Kidney (tissue), 14 donors: ENCODE data around the gene PATL2. TPM values are rescaled to one million over a fixed set of nuclear protein-coding genes. Genes with fewer than 3 reads are reported as not detected.

Experiments used
- DNase-seq, 5 donors: peaks; one replicate each; pipeline ENCODE4 v3.0.0-alpha.2; 2013 to 2020
- FAIRE-seq: peaks from 2 replicates; lab custom pipeline; 2012; peaks lifted over from hg19 to GRCh38; lab: Jason Lieb, UNC
- H3K27ac ChIP-seq, 2 donors: one replicate each; pipeline ENCODE4 v1.7.0; 2013; ENCODE audit warnings: low read depth in 2 of 2, low read length in 2 of 2, inconsistent platforms in 1 of 2
- H3K27me3 ChIP-seq: one replicate; pipeline ENCODE4 v1.7.1; 2013; ENCODE audit warnings: low read length, inconsistent platforms; ENCODE audit not compliant: control insufficient read depth, insufficient read depth
- H3K36me3 ChIP-seq, 3 donors: one replicate each; pipeline versions ENCODE4 v1.7.0 to v1.7.1; 2013; ENCODE audit warnings: low read length in 3 of 3, control low read depth in 1 of 3, inconsistent platforms in 1 of 3; ENCODE audit not compliant: insufficient read depth in 3 of 3, control insufficient read depth in 2 of 3
- H3K4me1 ChIP-seq, 3 donors: one replicate each; pipeline versions ENCODE4 v1.7.0 to v1.7.1; 2013; ENCODE audit warnings: low read length in 3 of 3, inconsistent platforms in 1 of 3, low read depth in 1 of 3; ENCODE audit not compliant: control insufficient read depth in 2 of 3, insufficient read depth in 2 of 3
- H3K4me3 ChIP-seq, 3 donors: one replicate each; pipeline versions ENCODE4 v1.7.0 to v1.8.1; 2013; ENCODE audit warnings: low read length in 3 of 3, control low read depth in 1 of 3, inconsistent platforms in 1 of 3
- H3K9ac ChIP-seq, 3 donors: one replicate each; pipeline versions ENCODE4 v1.7.0 to v1.7.1; 2013; ENCODE audit warnings: low read length in 3 of 3, control low read depth in 1 of 3, inconsistent platforms in 1 of 3
- H3K9me3 ChIP-seq, 3 donors: one replicate each; pipeline versions ENCODE4 v1.7.0 to v1.7.1; 2013; ENCODE audit warnings: low read length in 3 of 3, control low read depth in 1 of 3, inconsistent platforms in 1 of 3; ENCODE audit not compliant: control insufficient read depth in 2 of 3, insufficient read depth in 1 of 3
- intact Hi-C: fragments of 100-400 bp; cut with DNase I; formaldehyde crosslinking; loops from one replicate; pipeline ENCODE4 v1.11.1; 2022
- polyA plus RNA-seq: library from polyadenylated mRNA; stranded (reverse); fragments of 350-450 nt; fragmentation: Illumina TruSeq; extraction: RNeasy Lipid Tissue Mini Kit (QIAGEN cat#74804); gene quantifications from one replicate; pipeline ENCODE4 v1.2.3, GENCODE V29; 2014; ENCODE audit warnings: low read depth, low replicate concordance; ENCODE audit not compliant: insufficient read depth
- total RNA-seq: library from RNA; stranded (reverse); fragmentation: NEBNext Ultra II Directional; extraction: Animal tissue kit (Norgen Biotek cat#: 25700); gene quantifications from one replicate; pipeline ENCODE4 v1.2.1, GENCODE V29; 2021
- TF ChIP-seq, protein P1 (sequence below): IDR thresholded peaks from 3 replicates; pipeline ENCODE4 v1.5.1; 2012; ENCODE audit warnings: mild to moderate bottlenecking, moderate library complexity, borderline replicate concordance; ENCODE audit not compliant: insufficient read depth; ENCODE audit errors: extremely low read depth
- donor health status: control.
- donor health status: control.
- donor health status: control.
- donor health status: control.
- donor health status: control.
- donor health status: DM: yes; HTN: yes; CAD: no.
- donor health status: Normal renal cell carcinoma (clear cell type).

The PATL2 gene
- total and polyA plus RNA-seq, 2 donors from 2014 or later: 0.73 to 2.1 TPM

DNA sequence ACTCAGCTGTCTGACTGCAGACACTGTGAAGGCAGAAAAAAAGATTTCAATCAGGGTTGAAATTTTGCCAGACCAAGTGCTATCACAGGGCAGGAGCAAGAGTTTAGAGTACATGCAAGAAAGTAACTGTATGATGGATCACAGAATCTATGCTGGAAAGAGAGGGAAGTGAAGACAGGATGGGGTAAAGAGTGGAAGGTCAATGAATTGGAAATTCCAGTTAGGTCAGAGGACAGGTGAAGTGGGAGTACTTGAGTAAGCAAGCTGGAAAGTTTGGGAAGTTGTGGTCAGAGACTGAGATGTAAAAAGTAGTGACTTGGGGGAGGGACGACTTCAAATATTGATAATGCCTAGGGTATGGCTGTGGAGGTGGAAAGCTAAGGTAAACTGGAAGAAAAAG is 54.8 kb downstream of the PATL2 start:
- Histone ChIP-seq H3K4me3 (no peak overlapping the region), H3K4me1 (no peaks in the 10 kb centered on the region), H3K36me3 (peaks cover 8 to 29% (median 12%) of the 10 kb centered on the region in 3 donors), H3K9me3 (no peaks in the 10 kb centered on the region), H3K27me3 (no peaks in the 10 kb centered on the region), H3K27ac (no peak overlapping the region), H3K9ac (no peak overlapping the region)
- DNase-seq (no peak), FAIRE-seq (no peak)
- intact Hi-C loops: no loop called here
- TF ChIP-seq, protein P1, sequence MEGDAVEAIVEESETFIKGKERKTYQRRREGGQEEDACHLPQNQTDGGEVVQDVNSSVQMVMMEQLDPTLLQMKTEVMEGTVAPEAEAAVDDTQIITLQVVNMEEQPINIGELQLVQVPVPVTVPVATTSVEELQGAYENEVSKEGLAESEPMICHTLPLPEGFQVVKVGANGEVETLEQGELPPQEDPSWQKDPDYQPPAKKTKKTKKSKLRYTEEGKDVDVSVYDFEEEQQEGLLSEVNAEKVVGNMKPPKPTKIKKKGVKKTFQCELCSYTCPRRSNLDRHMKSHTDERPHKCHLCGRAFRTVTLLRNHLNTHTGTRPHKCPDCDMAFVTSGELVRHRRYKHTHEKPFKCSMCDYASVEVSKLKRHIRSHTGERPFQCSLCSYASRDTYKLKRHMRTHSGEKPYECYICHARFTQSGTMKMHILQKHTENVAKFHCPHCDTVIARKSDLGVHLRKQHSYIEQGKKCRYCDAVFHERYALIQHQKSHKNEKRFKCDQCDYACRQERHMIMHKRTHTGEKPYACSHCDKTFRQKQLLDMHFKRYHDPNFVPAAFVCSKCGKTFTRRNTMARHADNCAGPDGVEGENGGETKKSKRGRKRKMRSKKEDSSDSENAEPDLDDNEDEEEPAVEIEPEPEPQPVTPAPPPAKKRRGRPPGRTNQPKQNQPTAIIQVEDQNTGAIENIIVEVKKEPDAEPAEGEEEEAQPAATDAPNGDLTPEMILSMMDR: no peak

DNA sequence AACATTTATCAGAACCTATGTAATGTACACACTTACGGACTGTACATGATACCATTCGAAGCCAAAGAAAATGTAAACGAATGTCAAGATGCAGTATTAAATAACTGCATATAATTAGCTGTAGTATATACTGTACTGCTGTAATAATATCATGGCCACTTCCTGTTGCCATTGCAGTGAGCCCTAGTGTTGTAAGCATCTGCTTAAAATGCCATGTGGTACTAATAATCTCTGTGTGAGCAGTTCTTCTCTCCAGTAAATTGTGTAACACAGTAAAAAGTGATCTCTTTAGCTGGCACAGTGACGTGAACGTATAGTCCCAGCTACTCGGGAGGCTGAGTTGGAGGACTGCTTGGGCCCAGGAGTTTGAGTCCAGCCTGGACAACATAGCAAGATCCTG is 56.3 kb downstream of the PATL2 start:
- Histone ChIP-seq H3K27me3 (no peaks in the 10 kb centered on the region), H3K36me3 (peaks cover 8 to 29% (median 17%) of the 10 kb centered on the region in 3 donors), H3K9ac (no peak overlapping the region), H3K4me3 (no peak overlapping the region), H3K9me3 (no peaks in the 10 kb centered on the region), H3K4me1 (no peaks in the 10 kb centered on the region), H3K27ac (no peak overlapping the region)
- DNase-seq (no peak), FAIRE-seq (no peak)
- intact Hi-C loops: no loop called here
- TF ChIP-seq, protein P1: no peak

DNA sequence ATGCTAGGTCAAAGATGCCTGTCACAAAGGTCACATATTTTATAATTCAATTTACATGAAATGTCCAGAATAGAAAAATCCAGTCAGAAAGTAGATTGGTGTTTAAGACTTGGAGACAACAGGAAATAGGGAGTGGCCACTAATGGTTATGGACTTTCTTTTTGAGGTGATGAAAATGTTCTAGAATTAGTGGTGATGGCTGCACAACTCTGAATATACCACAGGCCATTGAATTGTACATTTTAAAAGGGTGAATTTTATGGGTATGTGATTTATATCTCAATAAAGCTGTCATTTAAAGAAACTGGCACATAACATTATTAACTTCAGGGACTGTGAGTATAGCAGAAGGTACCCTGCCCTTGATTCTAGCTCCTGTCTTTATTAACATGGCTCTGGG is 63.5 kb downstream of the PATL2 start:
- FAIRE-seq (no peak), DNase-seq (no peak)
- Histone ChIP-seq H3K27me3 (no peaks in the 10 kb centered on the region), H3K4me3 (no peak overlapping the region), H3K36me3 (peaks cover 5 to 36% (median 23%) of the 10 kb centered on the region in 3 donors), H3K9ac (no peak overlapping the region), H3K9me3 (no peaks in the 10 kb centered on the region), H3K4me1 (no peaks in the 10 kb centered on the region), H3K27ac (no peak overlapping the region)
- TF ChIP-seq, protein P1: no peak
- intact Hi-C loops: no loop called here

DNA sequence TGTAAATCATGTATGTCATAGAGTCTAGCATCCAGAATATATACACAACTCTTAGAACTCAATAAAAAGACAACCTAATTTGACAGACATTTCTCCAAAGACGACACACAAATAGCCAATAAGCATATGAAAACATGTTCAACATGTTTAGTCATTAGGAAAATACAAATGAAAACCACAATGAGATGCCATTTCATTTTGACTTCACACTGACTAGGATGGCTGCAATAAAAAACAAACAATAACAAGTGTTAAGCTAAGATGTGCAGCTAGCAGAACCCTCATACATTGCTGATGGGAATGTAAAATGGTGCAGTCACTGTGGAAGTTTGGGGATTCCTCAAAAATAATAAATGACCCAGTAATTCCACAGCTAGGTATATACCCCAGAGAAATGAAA is 64.1 kb downstream of the PATL2 start:
- intact Hi-C loops: no loop called here
- H3K27ac ChIP-seq: no peak overlapping the region
- no peaks in the 10 kb centered on the region for H3K9me3 ChIP-seq
- no peak for FAIRE-seq
- H3K27me3 ChIP-seq: no peaks in the 10 kb centered on the region
- peaks cover 5 to 36% (median 23%) of the 10 kb centered on the region in 3 donors for H3K36me3 ChIP-seq
- TF ChIP-seq, protein P1: no peak
- no peak for DNase-seq
- no peak overlapping the region for H3K4me3 ChIP-seq
- no peak overlapping the region for H3K9ac ChIP-seq
- no peaks in the 10 kb centered on the region for H3K4me1 ChIP-seq
